Thyroid gland (tissue), 4 donors: ENCODE results near the gene GRIP1.

Source experiments
- CTCF ChIP-seq, 6 experiments: fragments of 200-600 bp in 3 of 6; fragments of 450-650 bp in 3 of 6; sonication (generic) in 3 of 6; IDR thresholded peaks; one replicate each; pipeline ENCODE4 v1.5.1; 2016 to 2019; ENCODE audit warnings: antibody characterized with exemption in 6 of 6, mild to moderate bottlenecking in 2 of 6, inconsistent platforms in 1 of 6, moderate library complexity in 1 of 6
- POLR2A ChIP-seq, 2 donors: fragments of 450-650 bp; IDR thresholded peaks; one replicate each; pipeline ENCODE4 v1.6.1; 2017; ENCODE audit warnings: antibody characterized with exemption in 2 of 2, mild to moderate bottlenecking in 2 of 2, moderate library complexity in 1 of 2

DNA sequence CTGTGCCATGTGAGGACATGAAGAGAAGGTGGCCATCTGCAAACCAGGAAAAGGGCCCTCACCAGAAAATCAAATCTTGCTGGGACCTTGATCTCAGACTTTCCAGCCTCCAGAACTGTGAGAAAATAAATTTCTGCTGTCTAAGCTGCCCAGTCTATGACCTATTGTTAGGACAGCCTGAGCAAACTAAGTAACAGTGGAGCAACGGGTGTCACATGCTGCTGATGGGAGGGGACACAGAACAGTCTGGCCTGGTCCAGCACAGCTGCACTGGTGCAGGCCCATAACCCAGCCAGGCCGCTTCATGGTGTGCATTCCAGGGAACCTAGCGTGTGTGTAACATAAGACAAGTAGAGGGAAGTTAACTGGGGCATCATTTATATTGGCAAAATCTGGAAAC, 42.1 kb downstream of the GRIP1 start:
- TF ChIP-seq CTCF (IDR thresholded peaks at IDR 0.05) (no peak), POLR2A (IDR thresholded peaks at IDR 0.05) (no peak)
